Effector memory CD4-positive, alpha-beta T cell (primary cell): ENCODE results near the gene MEGF11.

Experiments
- DNase-seq, 3 donors: peaks; one replicate each; pipeline ENCODE4 v3.0.0-alpha.2; 2020
- H3K27ac ChIP-seq: 2 replicates; pipeline ENCODE4 v1.7.0; 2013; ENCODE audit warnings: mild to moderate bottlenecking, low read length, moderate library complexity; ENCODE audit not compliant: insufficient read depth, poor library complexity, severe bottlenecking
- H3K27me3 ChIP-seq: replicated peaks from 2 replicates; pipeline ENCODE4 v1.7.0; 2013; ENCODE audit warnings: mild to moderate bottlenecking, low read length; ENCODE audit not compliant: insufficient read depth, control insufficient read depth, poor library complexity, severe bottlenecking
- H3K36me3 ChIP-seq: 2 replicates; pipeline ENCODE4 v1.7.0; 2013; ENCODE audit warnings: mild to moderate bottlenecking, low read length, moderate library complexity; ENCODE audit not compliant: control insufficient read depth, insufficient read depth
- H3K4me1 ChIP-seq: 2 replicates; pipeline ENCODE4 v1.7.0; 2013; ENCODE audit warnings: low read length, mild to moderate bottlenecking; ENCODE audit not compliant: control insufficient read depth, insufficient read depth, poor library complexity, severe bottlenecking
- H3K4me3 ChIP-seq: 2 replicates; pipeline ENCODE4 v1.7.0; 2013; ENCODE audit warnings: low read length, low read depth, mild to moderate bottlenecking; ENCODE audit not compliant: insufficient read depth, poor library complexity, severe bottlenecking
- H3K9me3 ChIP-seq: 2 replicates; pipeline ENCODE4 v1.7.0; 2013; ENCODE audit warnings: mild to moderate bottlenecking, low read length, moderate library complexity; ENCODE audit not compliant: control insufficient read depth

The MEGF11 gene

DNA sequence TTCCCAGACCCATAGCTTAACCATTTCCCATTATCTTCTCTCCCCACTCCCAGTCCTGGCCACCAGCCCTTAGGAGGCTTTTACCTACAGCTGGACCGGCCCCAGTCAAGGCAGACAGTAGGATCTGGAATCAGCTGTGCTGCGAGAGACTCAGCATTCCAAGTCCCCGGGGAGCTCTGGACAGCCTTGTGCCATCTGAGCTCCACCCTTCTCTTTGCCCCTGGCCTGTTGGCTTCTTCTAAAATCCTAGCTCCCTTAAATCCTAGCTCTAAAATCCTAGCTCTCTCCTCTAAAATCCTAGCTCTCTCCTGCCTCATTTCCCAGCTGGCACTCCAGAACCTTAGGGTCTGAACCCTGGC is 21.3 kb downstream of the MEGF11 start:
- no peak overlapping the region for H3K27ac ChIP-seq
- no peaks in the 10 kb centered on the region for H3K9me3 ChIP-seq
- H3K4me3 ChIP-seq: no peak overlapping the region
- H3K4me1 ChIP-seq: no peaks in the 10 kb centered on the region
- DNase-seq: no peak
- H3K36me3 ChIP-seq: no peaks in the 10 kb centered on the region
- no peaks in the 10 kb centered on the region for H3K27me3 ChIP-seq

DNA sequence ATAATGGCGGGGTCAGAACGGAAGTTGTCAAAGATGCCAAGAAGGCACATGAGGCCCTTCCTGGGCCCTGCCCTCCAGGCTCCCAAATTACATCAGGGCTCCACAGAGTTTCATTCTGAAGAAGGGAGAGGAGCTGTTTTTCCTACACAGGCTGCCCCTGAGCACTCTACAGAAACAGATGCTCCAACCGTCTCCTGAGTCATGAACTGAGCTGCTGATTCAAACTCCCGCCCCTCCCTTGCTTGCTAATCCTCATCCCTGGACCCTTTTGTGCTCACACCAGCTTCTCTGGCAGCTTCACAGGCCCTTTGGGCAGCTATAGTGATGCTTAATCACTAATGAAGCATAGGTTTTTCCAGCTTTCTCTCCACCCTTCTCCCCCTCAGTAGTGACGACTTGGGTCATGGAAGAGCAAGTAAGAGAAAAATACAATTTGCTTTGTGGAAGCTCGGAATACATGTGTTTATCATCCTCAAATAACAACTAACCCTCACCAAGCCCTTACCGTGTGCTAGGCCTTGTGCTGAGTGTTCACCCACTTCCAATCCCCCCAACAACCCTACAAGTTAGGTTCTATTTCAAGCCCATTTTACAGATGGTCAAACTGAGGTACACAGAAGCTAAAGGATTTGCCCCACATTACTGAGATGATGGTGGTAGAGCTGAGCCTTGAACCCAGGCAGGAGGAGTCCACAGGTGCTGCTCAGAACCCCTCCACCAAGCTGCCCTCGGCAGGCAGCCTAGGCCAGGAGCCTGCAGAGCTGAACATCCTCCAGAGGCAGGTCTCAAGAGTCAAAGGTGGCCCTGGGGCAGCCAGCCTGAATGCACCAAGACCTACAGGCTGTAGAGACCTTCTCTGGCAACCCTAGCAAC is 21.9 kb downstream of the MEGF11 start:
- H3K4me1 ChIP-seq: no peaks in the 10 kb centered on the region
- no peak for DNase-seq
- no peaks in the 10 kb centered on the region for H3K9me3 ChIP-seq
- no peaks in the 10 kb centered on the region for H3K27me3 ChIP-seq
- no peaks in the 10 kb centered on the region for H3K36me3 ChIP-seq
- no peak overlapping the region for H3K4me3 ChIP-seq
- no peak overlapping the region for H3K27ac ChIP-seq

DNA sequence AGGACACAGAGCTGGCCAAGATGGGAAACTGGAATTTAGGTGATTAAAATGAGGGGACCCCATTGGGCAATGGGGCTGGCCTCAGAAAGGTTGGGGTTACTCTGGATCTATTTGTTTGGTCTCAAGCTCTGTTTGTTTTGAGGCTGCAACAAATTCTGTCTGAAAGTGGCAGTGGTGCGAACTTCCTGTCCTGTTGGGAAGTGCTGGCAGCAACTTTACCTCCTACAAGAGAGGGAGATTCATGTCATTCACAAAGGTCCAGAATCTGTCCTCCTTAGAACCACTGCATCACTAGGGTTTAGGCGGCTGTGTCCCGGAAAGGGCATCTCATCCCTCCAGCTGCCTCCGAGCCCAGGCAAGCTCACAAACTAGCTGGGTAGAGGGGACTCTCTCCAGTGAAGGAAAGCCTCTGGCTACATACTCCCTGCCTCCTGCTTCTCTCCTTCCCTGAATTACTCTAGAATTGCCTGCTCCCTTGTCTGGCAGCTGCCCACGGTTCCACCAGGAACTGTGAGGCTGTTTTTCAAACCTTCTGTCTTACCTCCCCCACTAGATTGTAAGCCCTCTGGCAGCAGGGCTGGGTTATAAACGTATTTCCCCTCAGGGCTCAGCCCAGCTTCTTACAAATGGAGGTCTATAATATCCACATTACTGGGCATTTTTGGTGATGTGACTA is 23.6 kb downstream of the MEGF11 start:
- no peak for DNase-seq
- no peaks in the 10 kb centered on the region for H3K4me1 ChIP-seq
- H3K9me3 ChIP-seq: no peaks in the 10 kb centered on the region
- H3K4me3 ChIP-seq: no peak overlapping the region
- H3K36me3 ChIP-seq: no peaks in the 10 kb centered on the region
- no peak overlapping the region for H3K27ac ChIP-seq
- H3K27me3 ChIP-seq: no peaks in the 10 kb centered on the region

DNA sequence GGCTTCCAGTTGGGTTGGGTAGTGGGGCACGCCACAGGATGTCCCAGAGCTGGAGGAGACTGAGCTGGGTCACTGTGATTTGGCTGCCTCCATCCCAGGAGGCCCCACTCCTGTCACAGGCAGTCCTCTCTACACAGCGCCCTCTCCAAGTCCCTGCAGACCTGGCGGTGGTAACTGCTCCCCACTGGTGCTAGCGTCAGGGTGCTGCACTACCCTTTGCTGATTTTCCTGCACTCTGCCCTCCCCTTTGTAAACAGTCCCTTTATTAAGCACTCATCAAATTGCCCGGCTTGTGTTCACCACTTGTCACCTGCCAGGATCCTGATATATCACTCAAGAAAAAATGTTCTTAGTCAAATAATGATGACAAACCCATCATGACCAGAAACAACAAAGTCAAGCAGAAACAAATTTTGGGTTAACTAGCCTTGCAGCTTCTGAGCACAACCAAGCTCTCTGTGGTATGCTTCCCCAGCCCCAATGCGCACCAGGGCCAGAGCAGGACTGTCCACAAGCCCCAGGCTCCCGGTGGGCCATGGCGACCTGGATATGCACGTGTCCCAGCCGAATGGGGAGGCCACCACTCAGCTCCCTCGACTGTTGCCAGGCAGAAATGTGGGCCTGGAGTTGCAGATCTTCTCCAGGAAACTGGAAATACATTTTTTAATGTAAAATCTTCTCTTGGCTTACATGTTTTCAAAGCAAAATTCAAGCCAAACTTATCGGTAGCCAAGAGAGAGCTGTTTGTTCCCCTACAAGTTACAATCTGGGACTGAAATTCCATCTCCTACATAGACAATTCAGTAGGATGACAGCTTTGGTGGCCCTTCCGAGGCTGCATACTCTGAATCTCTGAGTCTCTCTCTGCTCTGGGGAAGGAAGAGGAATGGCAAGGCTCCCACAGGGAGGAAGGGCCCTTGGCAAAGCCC is 24.5 kb downstream of the MEGF11 start:
- Histone ChIP-seq H3K27ac (no peak overlapping the region), H3K4me3 (no peak overlapping the region), H3K4me1 (no peaks in the 10 kb centered on the region), H3K36me3 (no peaks in the 10 kb centered on the region), H3K9me3 (no peaks in the 10 kb centered on the region), H3K27me3 (no peaks in the 10 kb centered on the region)
- no peak for DNase-seq

DNA sequence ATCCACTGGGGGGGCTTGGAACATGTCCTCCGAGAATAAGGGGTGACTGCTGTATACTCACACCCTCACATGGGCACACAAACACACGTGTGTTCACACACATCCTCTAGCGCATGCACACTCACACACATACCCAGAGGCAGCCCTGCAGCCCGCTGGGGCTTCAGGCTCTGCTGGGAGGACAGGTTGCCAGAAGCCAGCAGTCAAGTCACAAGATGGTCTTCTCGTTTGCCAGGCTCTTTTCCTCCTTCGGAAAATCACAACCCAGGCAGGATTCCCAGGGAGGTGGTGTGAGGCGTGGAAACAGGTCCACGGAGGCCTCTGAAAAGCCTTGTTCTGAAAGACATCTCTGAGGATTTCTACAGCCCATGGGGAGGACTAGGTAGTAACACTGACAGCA is 26.8 kb downstream of the MEGF11 start:
- Histone ChIP-seq H3K27me3 (no peaks in the 10 kb centered on the region), H3K4me1 (no peaks in the 10 kb centered on the region), H3K27ac (no peak overlapping the region), H3K4me3 (no peak overlapping the region), H3K9me3 (no peaks in the 10 kb centered on the region), H3K36me3 (no peaks in the 10 kb centered on the region)
- DNase-seq: no peak

DNA sequence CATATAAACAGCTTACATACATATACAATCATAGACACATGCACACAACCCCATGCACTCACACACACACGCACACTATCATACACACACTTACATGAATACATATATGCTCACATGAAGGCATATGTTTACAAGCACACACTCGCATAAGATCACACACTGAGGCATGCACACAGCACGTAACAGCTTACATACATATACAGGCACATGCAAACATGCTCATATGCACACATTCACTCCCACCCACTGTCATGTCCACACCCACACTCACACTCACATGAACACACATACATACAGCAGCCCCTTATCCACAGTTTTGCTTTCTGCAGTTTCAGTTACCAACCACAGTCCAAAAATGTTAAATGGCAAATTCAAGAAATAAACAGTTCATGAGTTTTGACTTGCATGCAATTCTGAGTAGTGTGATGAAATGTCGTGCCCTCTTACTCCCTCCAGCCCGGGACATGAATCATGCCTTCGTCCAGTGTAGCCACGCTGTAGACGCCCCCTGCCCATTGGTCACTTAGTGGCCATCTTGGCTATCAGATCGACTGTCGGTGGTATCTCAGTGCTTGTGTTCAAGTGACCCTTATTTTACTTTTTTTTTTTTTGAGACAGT is 27.8 kb downstream of the MEGF11 start:
- H3K4me3 ChIP-seq: no peak overlapping the region
- no peaks in the 10 kb centered on the region for H3K9me3 ChIP-seq
- no peaks in the 10 kb centered on the region for H3K27me3 ChIP-seq
- H3K4me1 ChIP-seq: no peaks in the 10 kb centered on the region
- DNase-seq: no peak
- no peak overlapping the region for H3K27ac ChIP-seq
- H3K36me3 ChIP-seq: no peaks in the 10 kb centered on the region

DNA sequence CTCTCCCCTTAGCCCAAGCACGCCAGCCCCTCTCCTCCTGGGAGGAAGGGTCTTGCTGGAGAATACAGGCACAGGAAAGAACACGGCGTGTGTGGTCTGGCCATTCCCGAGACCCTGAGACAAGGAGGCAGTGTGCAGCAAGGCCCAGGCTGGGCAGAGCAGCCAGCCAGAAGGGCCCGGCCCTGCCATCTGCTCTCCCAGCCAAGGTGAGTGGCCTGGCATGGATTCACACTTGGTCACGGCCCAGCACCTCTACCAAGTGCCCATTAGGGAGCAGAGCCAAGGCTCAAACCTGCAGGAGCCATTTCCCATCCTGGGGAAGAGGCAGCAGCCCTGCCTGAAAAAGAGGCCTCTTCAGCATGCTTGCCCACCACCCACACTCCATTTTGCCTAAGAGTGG is 28.6 kb downstream of the MEGF11 start:
- no peaks in the 10 kb centered on the region for H3K36me3 ChIP-seq
- H3K4me3 ChIP-seq: no peak overlapping the region
- H3K4me1 ChIP-seq: no peaks in the 10 kb centered on the region
- no peaks in the 10 kb centered on the region for H3K9me3 ChIP-seq
- DNase-seq: no peak
- no peaks in the 10 kb centered on the region for H3K27me3 ChIP-seq
- no peak overlapping the region for H3K27ac ChIP-seq

DNA sequence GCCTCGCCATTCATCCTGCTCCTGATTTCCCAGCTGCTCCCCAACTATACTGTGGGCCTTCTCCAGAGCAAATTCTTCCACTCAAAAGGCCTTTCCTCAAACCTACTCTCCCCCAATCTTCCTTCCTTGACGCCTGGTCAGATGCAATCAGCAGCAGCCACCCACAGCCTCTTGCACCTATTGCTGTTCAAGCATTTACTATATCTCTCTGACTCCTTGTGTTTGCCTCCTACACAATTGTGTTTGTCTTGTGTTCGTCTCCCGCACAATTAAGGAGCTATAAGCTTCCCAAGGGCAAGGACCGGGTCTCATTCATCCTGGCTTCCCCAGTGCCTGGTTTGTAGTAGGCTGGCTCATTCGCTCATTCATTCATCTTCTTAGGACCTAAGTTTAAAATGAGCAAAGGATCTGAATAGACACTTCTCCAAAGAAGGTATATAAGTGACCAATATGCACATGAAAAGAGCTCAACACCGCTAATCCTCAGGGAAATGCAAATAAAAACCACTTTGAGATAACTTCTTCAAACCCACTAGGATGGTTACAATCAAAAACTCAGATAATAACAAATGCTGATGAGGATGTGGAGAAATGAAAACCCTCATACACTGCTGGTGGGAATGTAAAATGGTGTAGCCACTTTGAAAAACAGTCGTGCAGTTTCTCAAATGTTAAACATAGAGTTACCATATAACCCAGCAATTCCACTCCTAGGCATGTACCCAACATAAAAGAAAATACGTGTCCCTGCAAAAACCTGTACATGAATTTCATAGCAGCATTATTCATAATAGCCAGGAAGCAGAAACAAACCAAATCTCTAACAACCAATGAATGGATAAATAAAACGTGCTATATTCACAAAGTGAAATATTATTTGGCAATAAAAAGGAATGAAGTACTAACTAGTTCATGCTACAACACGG is 31.0 kb downstream of the MEGF11 start:
- Histone ChIP-seq H3K9me3 (no peaks in the 10 kb centered on the region), H3K27me3 (no peaks in the 10 kb centered on the region), H3K4me3 (no peak overlapping the region), H3K27ac (no peak overlapping the region), H3K36me3 (no peaks in the 10 kb centered on the region), H3K4me1 (no peaks in the 10 kb centered on the region)
- DNase-seq: no peak

DNA sequence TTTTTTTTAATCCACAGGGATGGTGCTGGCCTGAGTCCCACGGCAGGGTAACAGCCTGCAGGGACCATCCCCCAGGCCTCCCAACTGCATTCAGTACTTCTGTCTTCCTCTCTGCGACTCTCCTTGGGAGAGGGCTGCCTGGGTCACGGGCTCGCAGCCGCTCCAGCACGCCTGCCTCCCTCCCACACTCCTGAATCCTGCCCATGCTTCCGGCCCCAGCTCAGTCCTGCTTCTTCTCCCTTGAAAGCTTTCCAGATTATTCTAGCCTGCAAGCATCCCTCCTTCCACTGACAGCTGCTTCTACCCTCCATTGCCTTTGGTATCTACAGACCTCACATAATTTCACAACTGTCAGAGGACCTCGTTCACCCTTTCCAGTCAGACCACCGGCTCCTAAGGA is 32.4 kb downstream of the MEGF11 start:
- H3K9me3 ChIP-seq: no peaks in the 10 kb centered on the region
- no peak overlapping the region for H3K27ac ChIP-seq
- H3K27me3 ChIP-seq: no peaks in the 10 kb centered on the region
- H3K4me1 ChIP-seq: no peaks in the 10 kb centered on the region
- no peaks in the 10 kb centered on the region for H3K36me3 ChIP-seq
- DNase-seq: no peak
- H3K4me3 ChIP-seq: no peak overlapping the region
